HG03095 (cell line): ENCODE measurements around the gene MRGPRF.

ENCODE experiments used
- ATAC-seq: cut with Tn5 transposase; IDR thresholded peaks from one replicate; pipeline ENCODE4 v1.9.1; 2021; ENCODE audit warnings: moderate library complexity; ENCODE audit not compliant: unreplicated experiment

Gene MRGPRF

GRCh38 chr11:69051381-69052342 lies 38.6 kb upstream of the MRGPRF start:
- no peak for ATAC-seq

GRCh38 chr11:69050592-69051380 lies 37.7 kb upstream of the MRGPRF start:
- no peak for ATAC-seq

GRCh38 chr11:69049490-69049867 lies 36.4 kb upstream of the MRGPRF start:
- ATAC-seq, result no peak

- ATAC-seq, result peak; percentile 84
Observed at GRCh38 chr11:69048694-69049489, 35.8 kb upstream of the MRGPRF start, which contains the start of gene TPCN2. Gene TPCN2 (plus strand): TSS chr11:69048932. CDS start chr11:69048998, 66 bp downstream.

- no peak for ATAC-seq
Observed at GRCh38 chr11:69048031-69048693, 35.1 kb upstream of the MRGPRF start.

GRCh38 chr11:69044111-69045013 lies 31.3 kb upstream of the MRGPRF start:
- ATAC-seq, result no peak

- ATAC-seq, result no peak
Observed at GRCh38 chr11:69041516-69041915, 28.5 kb upstream of the MRGPRF start.

- no peak for ATAC-seq
Observed at GRCh38 chr11:69040581-69041260, 27.7 kb upstream of the MRGPRF start.

- no peak for ATAC-seq
Observed at GRCh38 chr11:69040051-69040450, 27.0 kb upstream of the MRGPRF start.

- ATAC-seq, result no peak
Observed at GRCh38 chr11:69039501-69039900, 26.5 kb upstream of the MRGPRF start.

- no peak for ATAC-seq
Observed at GRCh38 chr11:69037544-69037943, 24.5 kb upstream of the MRGPRF start.

GRCh38 chr11:69037074-69037473 lies 24.0 kb upstream of the MRGPRF start:
- no peak for ATAC-seq

GRCh38 chr11:69035946-69036340 lies 22.9 kb upstream of the MRGPRF start:
- ATAC-seq, result no peak

- no peak for ATAC-seq
Observed at GRCh38 chr11:69035150-69035945, 22.3 kb upstream of the MRGPRF start.

- ATAC-seq, result no peak
Observed at GRCh38 chr11:69034123-69034867, 21.2 kb upstream of the MRGPRF start.

- no peak for ATAC-seq
Observed at GRCh38 chr11:69033431-69033830, 20.4 kb upstream of the MRGPRF start.

GRCh38 chr11:69032833-69033232 lies 19.8 kb upstream of the MRGPRF start:
- no peak for ATAC-seq
